Gastroesophageal sphincter (tissue), 3 donors: ENCODE results near the gene TMEM123.

Experiments
- CTCF ChIP-seq, 4 experiments: fragments of 200-600 bp in 2 of 4; fragments of 450-650 bp in 2 of 4; sonication (generic) in 1 of 4; IDR thresholded peaks; one replicate each; pipeline ENCODE4 v1.5.1; 2017 to 2019; ENCODE audit warnings: antibody characterized with exemption in 4 of 4, mild to moderate bottlenecking in 2 of 4, moderate library complexity in 2 of 4
- EP300 ChIP-seq: sonication (generic); formaldehyde crosslinking; IDR thresholded peaks from one replicate; pipeline ENCODE4 v1.6.1; 2017; ENCODE audit warnings: antibody characterized with exemption, mild to moderate bottlenecking
- POLR2A ChIP-seq, 2 donors: fragments of 450-650 bp; IDR thresholded peaks; one replicate each; pipeline ENCODE4 v1.6.1; 2017; ENCODE audit warnings: antibody characterized with exemption in 2 of 2, mild to moderate bottlenecking in 2 of 2, moderate library complexity in 1 of 2
- POLR2AphosphoS5 ChIP-seq: sonication (generic); formaldehyde crosslinking; IDR thresholded peaks from one replicate; pipeline ENCODE4 v1.6.1; 2017; ENCODE audit warnings: antibody characterized with exemption

GRCh38 chr11:102427068-102427467 lies 25.5 kb downstream of the TMEM123 start:
- TF ChIP-seq CTCF (IDR thresholded peaks at IDR 0.05) (no peak), EP300 (no peak), POLR2A (IDR thresholded peaks at IDR 0.05) (no peak), POLR2AphosphoS5 (no peak)
